Hepatic stellate cell (primary cell): ENCODE measurements around the gene FGG.

ENCODE experiments used
- DNase-seq: peaks from one replicate; pipeline ENCODE4 v3.0.0; 2011; ENCODE audit warnings: low spot score

The FGG gene

GRCh38 chr4:154612472-154613414 lies at the start of gene FGG:
TSS of gene FGG (minus strand) at chr4:154612656. CDS start at chr4:154612609, 47 bp downstream.
- no peak for DNase-seq

GRCh38 chr4:154660052-154660451 lies 47.6 kb upstream of the FGG start:
- no peak for DNase-seq

GRCh38 chr4:154658680-154659405 lies 46.4 kb upstream of the FGG start:
- DNase-seq: no peak

- no peak for DNase-seq
These were observed 31.0 kb upstream of the FGG start for GRCh38 chr4:154643493-154643892.

- DNase-seq: no peak
These were observed 30.0 kb upstream of the FGG start for GRCh38 chr4:154642373-154643009.

GRCh38 chr4:154640999-154641398 lies 28.5 kb upstream of the FGG start:
- no peak for DNase-seq

GRCh38 chr4:154634058-154634457 lies 21.6 kb upstream of the FGG start:
- no peak for DNase-seq

GRCh38 chr4:154631828-154632227 lies 19.4 kb upstream of the FGG start:
- no peak for DNase-seq

- DNase-seq: no peak
These were observed 17.9 kb upstream of the FGG start for GRCh38 chr4:154630324-154630723.

GRCh38 chr4:154626793-154627484 lies 14.5 kb upstream of the FGG start:
- peak; percentile 7 for DNase-seq

GRCh38 chr4:154625971-154626370 lies 13.5 kb upstream of the FGG start:
- DNase-seq: no peak

GRCh38 chr4:154623995-154624394 lies 11.5 kb upstream of the FGG start:
- no peak for DNase-seq

GRCh38 chr4:154623436-154623835 lies 11.0 kb upstream of the FGG start:
- DNase-seq: no peak

- peak; percentile 22 for DNase-seq
These were observed 10.1 kb upstream of the FGG start for GRCh38 chr4:154622598-154622997.

GRCh38 chr4:154620111-154620510 lies 7.7 kb upstream of the FGG start:
- DNase-seq: no peak

GRCh38 chr4:154618708-154619315 lies 6.4 kb upstream of the FGG start:
- peak; percentile 19 for DNase-seq

- DNase-seq: no peak
These were observed 5.4 kb upstream of the FGG start for GRCh38 chr4:154617820-154618317.

GRCh38 chr4:154616731-154617130 lies 4.3 kb upstream of the FGG start:
- no peak for DNase-seq

GRCh38 chr4:154616287-154616686 lies 3.8 kb upstream of the FGG start:
- no peak for DNase-seq

- no peak for DNase-seq
These were observed 2.8 kb upstream of the FGG start for GRCh38 chr4:154615211-154615610.

GRCh38 chr4:154614306-154614705 lies 1.9 kb upstream of the FGG start:
- no peak for DNase-seq
